Measurements from ENCODE around the gene NMU. TPM values are rescaled to one million over a fixed set of nuclear protein-coding genes. Genes with fewer than 3 reads are reported as not detected.
"Not testable (repeated sequence)": the region's sequence is repeated elsewhere in the genome, so short reads cannot be mapped to it uniquely, and the experiment has no call there.

NMU gene
- total and polyA plus RNA-seq, 2 experiments from 2014 or later = 1.3 to 3.4 TPM

- no peak for TF ChIP-seq CTCF (IDR thresholded peaks at IDR 0.05; ENCODE audit: low read depth, low read length)
These were observed 76.0 kb downstream of the NMU start for GRCh38 chr4:55560096-55560495.

GRCh38 chr4:55554453-55555030 is 81.6 kb downstream of the NMU start:
- DNase-seq (ENCODE audit: low read depth in 1 of 2, low spot score in 1 of 2) = peak; percentile 14 to 71
- Histone ChIP-seq H3K4me1 (ENCODE audit: low read depth) (no peaks in the 10 kb centered on the region), H3K27ac (no peak overlapping the region), H3K9me3 (ENCODE audit: low read depth) (no peaks in the 10 kb centered on the region), H3K4me3 (no peak overlapping the region), H3K27me3 (no peaks in the 10 kb centered on the region), H3K36me3 (no peaks in the 10 kb centered on the region)
- peak; percentile 49 for TF ChIP-seq CTCF (IDR thresholded peaks at IDR 0.05; ENCODE audit: low read depth, low read length)

More at GRCh38 chr4:55560096-55560495, 76.0 kb downstream of the NMU start:
- H3K9me3 ChIP-seq (ENCODE audit: low read depth) = no peaks in the 10 kb centered on the region
- H3K4me1 ChIP-seq (ENCODE audit: low read depth) = no peaks in the 10 kb centered on the region
- DNase-seq (ENCODE audit: low read depth in 1 of 2, low spot score in 1 of 2) = no peak
- H3K27ac ChIP-seq = no peak overlapping the region
- H3K4me3 ChIP-seq = no peak overlapping the region
- H3K36me3 ChIP-seq = no peaks in the 10 kb centered on the region
- no peaks in the 10 kb centered on the region for H3K27me3 ChIP-seq

- DNase-seq (ENCODE audit: low read depth in 1 of 2, low spot score in 1 of 2) = peak in 1 of 2 donors; percentile 67
- no peaks in the 10 kb centered on the region for H3K9me3 ChIP-seq (ENCODE audit: low read depth)
- no peaks in the 10 kb centered on the region for H3K36me3 ChIP-seq
- no peak for TF ChIP-seq CTCF (IDR thresholded peaks at IDR 0.05; ENCODE audit: low read depth, low read length)
- H3K27me3 ChIP-seq = no peaks in the 10 kb centered on the region
- no peaks in the 10 kb centered on the region for H3K4me1 ChIP-seq (ENCODE audit: low read depth)
- no peak overlapping the region for H3K27ac ChIP-seq
- H3K4me3 ChIP-seq = no peak overlapping the region
These were observed 82.5 kb downstream of the NMU start for GRCh38 chr4:55553441-55554201.

- DNase-seq (ENCODE audit: low read depth in 1 of 2, low spot score in 1 of 2); H3K4me3 ChIP-seq; H3K9me3 ChIP-seq (ENCODE audit: low read depth); H3K27ac ChIP-seq; H3K27me3 ChIP-seq; H3K36me3 ChIP-seq; H3K4me1 ChIP-seq (ENCODE audit: low read depth): not testable (repeated sequence)
These were observed 84.1 kb downstream of the NMU start for GRCh38 chr4:55551964-55552363.

- Histone ChIP-seq H3K9me3 (ENCODE audit: low read depth) (no peaks in the 10 kb centered on the region), H3K4me1 (ENCODE audit: low read depth) (peaks cover 5% of the 10 kb centered on the region), H3K27me3 (no peaks in the 10 kb centered on the region), H3K36me3 (no peaks in the 10 kb centered on the region), H3K27ac (no peak overlapping the region), H3K4me3 (no peak overlapping the region)
- DNase-seq (ENCODE audit: low read depth in 1 of 2, low spot score in 1 of 2) = peak in 1 of 2 donors; percentile 20
- no peak for TF ChIP-seq CTCF (IDR thresholded peaks at IDR 0.05; ENCODE audit: low read depth, low read length)
These were observed 86.2 kb downstream of the NMU start for GRCh38 chr4:55549888-55550287.

GRCh38 chr4:55547918-55548317 is 88.2 kb downstream of the NMU start:
- DNase-seq (ENCODE audit: low read depth in 1 of 2, low spot score in 1 of 2) = no peak
- Histone ChIP-seq H3K4me3 (peak overlapping the region; percentile 56), H3K4me1 (ENCODE audit: low read depth) (peaks cover 19% of the 10 kb centered on the region), H3K27me3 (no peaks in the 10 kb centered on the region), H3K27ac (peak overlapping the region; percentile 98), H3K9me3 (ENCODE audit: low read depth) (no peaks in the 10 kb centered on the region), H3K36me3 (no peaks in the 10 kb centered on the region)
- TF ChIP-seq CTCF (IDR thresholded peaks at IDR 0.05; ENCODE audit: low read depth, low read length) = no peak
